H1 (cell line): ENCODE results near the gene SMIM29. TPM values are rescaled to one million over a fixed set of nuclear protein-coding genes. Genes with fewer than 3 reads are reported as not detected.
"Not testable (repeated sequence)": the region's sequence is repeated elsewhere in the genome, so short reads cannot be mapped to it uniquely, and the experiment has no call there.

Experiments used
- CTCF ChIA-PET: fragments of 300-600 bp; sonication (Branson Sonifier 250); formaldehyde crosslinking; loops from one replicate; lab custom pipeline; 2021; ENCODE audit not compliant: partially characterized antibody; lab: Charles Lee
- POLR2A ChIA-PET: fragments of 300-600 bp; sonication (Branson Sonifier 250); formaldehyde crosslinking; loops from one replicate; lab custom pipeline; 2021; ENCODE audit warnings: inconsistent platforms; ENCODE audit not compliant: partially characterized antibody; lab: Charles Lee
- DNase-seq, 2 experiments: peaks; one replicate each; pipeline versions ENCODE4 v3.0.0 to v3.0.0-alpha.2; 2010 to 2022; ENCODE audit warnings: low spot score in 2 of 2, low read depth in 1 of 2, mixed read lengths in 1 of 2
- FAIRE-seq: peaks from 2 replicates; lab custom pipeline; 2011; peaks lifted over from hg19 to GRCh38; lab: Jason Lieb, UNC
- H2AFZ ChIP-seq: 2 replicates; pipeline ENCODE4 v1.8.1; 2012; ENCODE audit warnings: low read length, inconsistent platforms
- H2AK5ac ChIP-seq: 2 replicates; pipeline ENCODE4 v1.6.1; 2013; ENCODE audit warnings: low read depth, low read length
- H2BK120ac ChIP-seq: replicated peaks from 2 replicates; pipeline ENCODE3; 2013; ENCODE audit warnings: low read depth, low read length, inconsistent platforms
- H2BK12ac ChIP-seq: 2 replicates; pipeline ENCODE4 v1.6.1; 2013; ENCODE audit warnings: low read depth, low read length
- H2BK15ac ChIP-seq: 2 replicates; pipeline ENCODE4 v1.6.1; 2013; ENCODE audit warnings: low read length
- H2BK20ac ChIP-seq: 2 replicates; pipeline ENCODE4 v1.6.1; 2013; ENCODE audit warnings: low read length
- H2BK5ac ChIP-seq: 2 replicates; pipeline ENCODE4 v1.6.1; 2013; ENCODE audit warnings: low read depth, low read length
- H3K14ac ChIP-seq: 2 replicates; pipeline ENCODE4 v1.6.1; 2013; ENCODE audit warnings: inconsistent platforms; ENCODE audit not compliant: insufficient read length
- H3K18ac ChIP-seq: 2 replicates; pipeline ENCODE4 v1.6.1; 2013; ENCODE audit warnings: low read length; ENCODE audit errors: extremely low read depth
- H3K23ac ChIP-seq: 2 replicates; pipeline ENCODE4 v1.6.1; 2013; ENCODE audit warnings: inconsistent platforms; ENCODE audit not compliant: insufficient read length
- H3K23me2 ChIP-seq: 2 replicates; pipeline ENCODE4 v1.6.1; 2013; ENCODE audit warnings: low read depth, low read length
- H3K27ac ChIP-seq: 2 replicates; pipeline ENCODE4 v1.6.1; 2011; ENCODE audit warnings: low read depth, low read length, inconsistent platforms
- H3K27me3 ChIP-seq, 4 experiments: replicated peaks in 1 of 4; 1 replicate in 1 of 4; 2 replicates in 3 of 4; pipeline versions ENCODE4 v1.6.1 to v1.8.1; 2011 to 2013; ENCODE audit warnings: low read length in 3 of 4, mild to moderate bottlenecking in 3 of 4, inconsistent platforms in 2 of 4, mixed read lengths in 2 of 4, moderate library complexity in 1 of 4; ENCODE audit not compliant: control insufficient read depth in 3 of 4, insufficient read depth in 3 of 4; ENCODE audit errors: extremely low read depth in 1 of 4
- H3K36me3 ChIP-seq, 4 experiments: 2 replicates each; pipeline versions ENCODE4 v1.6.1 to v1.8.1; 2011 to 2013; ENCODE audit warnings: mild to moderate bottlenecking in 4 of 4, low read length in 3 of 4, moderate library complexity in 2 of 4, control low read depth in 1 of 4, inconsistent platforms in 1 of 4; ENCODE audit not compliant: insufficient read depth in 4 of 4, control insufficient read depth in 2 of 4
- H3K4ac ChIP-seq: replicated peaks from 2 replicates; pipeline ENCODE3; 2013; ENCODE audit warnings: low read length, low read depth, mixed read lengths, inconsistent platforms; ENCODE audit not compliant: insufficient read length
- H3K4me1 ChIP-seq, 4 experiments: replicated peaks in 1 of 4; 1 replicate in 1 of 4; 2 replicates in 3 of 4; pipeline versions ENCODE4 v1.6.1 to v1.8.1; 2011 to 2013; ENCODE audit warnings: low read length in 3 of 4, inconsistent platforms in 2 of 4, mixed read lengths in 1 of 4; ENCODE audit not compliant: insufficient read depth in 4 of 4, control insufficient read depth in 3 of 4
- H3K4me2 ChIP-seq, 2 experiments: 2 replicates each; pipeline versions ENCODE4 v1.6.1 to v1.8.1; 2011 to 2013; ENCODE audit warnings: low read depth in 2 of 2, low read length in 2 of 2, control low read depth in 1 of 2, inconsistent platforms in 1 of 2, mild to moderate bottlenecking in 1 of 2; ENCODE audit not compliant: insufficient read depth in 1 of 2
- H3K4me3 ChIP-seq, 4 experiments: fragments of 200-600, 300-600 bp in 1 of 4; sonication (generic), shearing (Covaris generic), sonication (Bioruptor Twin) in 1 of 4; 2 replicates each; pipeline versions ENCODE4 v1.5.1 to v1.8.1; 2011 to 2016; ENCODE audit warnings: low read length in 4 of 4, low read depth in 3 of 4, control low read depth in 2 of 4, inconsistent platforms in 2 of 4, mild to moderate bottlenecking in 2 of 4, mixed read lengths in 1 of 4, moderate library complexity in 1 of 4; ENCODE audit not compliant: insufficient read depth in 2 of 4; ENCODE audit errors: extremely low read depth in 1 of 4
- H3K56ac ChIP-seq: replicated peaks from 2 replicates; pipeline ENCODE3; 2013; ENCODE audit warnings: low read depth, mild to moderate bottlenecking, mixed read lengths, low read length, inconsistent platforms; ENCODE audit not compliant: insufficient read length
- H3K79me1 ChIP-seq: 2 replicates; pipeline ENCODE4 v1.6.1; 2013; ENCODE audit warnings: low read depth, low read length, control low read depth
- H3K79me2 ChIP-seq, 2 experiments: 2 replicates each; pipeline versions ENCODE4 v1.6.1 to v1.8.1; 2012 to 2013; ENCODE audit warnings: low read length in 2 of 2, mild to moderate bottlenecking in 2 of 2, inconsistent platforms in 1 of 2; ENCODE audit not compliant: insufficient read depth in 2 of 2, control insufficient read depth in 1 of 2
- H3K9ac ChIP-seq, 4 experiments: replicated peaks in 1 of 4; 1 replicate in 1 of 4; 2 replicates in 3 of 4; pipeline versions ENCODE4 v1.6.1 to v1.8.1; 2011 to 2013; ENCODE audit warnings: low read depth in 3 of 4, low read length in 3 of 4, control low read depth in 2 of 4, mild to moderate bottlenecking in 2 of 4, moderate library complexity in 2 of 4, inconsistent platforms in 1 of 4; ENCODE audit errors: extremely low read depth in 1 of 4
- H3K9me3 ChIP-seq, 2 experiments: 2 replicates each; pipeline versions ENCODE4 v1.6.1 to v1.8.1; 2012 to 2013; ENCODE audit warnings: mild to moderate bottlenecking in 2 of 2, moderate library complexity in 2 of 2, control low read depth in 1 of 2, inconsistent platforms in 1 of 2, low read depth in 1 of 2, low read length in 1 of 2, mixed read lengths in 1 of 2; ENCODE audit not compliant: insufficient read depth in 2 of 2
- H4K20me1 ChIP-seq, 2 experiments: replicated peaks in 1 of 2; 2 replicates each; pipeline versions ENCODE3 to v1.8.1; 2011 to 2013; ENCODE audit warnings: inconsistent platforms in 2 of 2, low read length in 2 of 2, mild to moderate bottlenecking in 1 of 2; ENCODE audit not compliant: insufficient read depth in 2 of 2, control insufficient read depth in 1 of 2
- H4K5ac ChIP-seq: 2 replicates; pipeline ENCODE4 v1.6.1; 2013; ENCODE audit warnings: low read length, low read depth, mixed read lengths, inconsistent platforms; ENCODE audit not compliant: insufficient read length
- H4K8ac ChIP-seq: 2 replicates; pipeline ENCODE4 v1.8.0; 2013; ENCODE audit warnings: mild to moderate bottlenecking, moderate library complexity, low read length, inconsistent platforms; ENCODE audit not compliant: insufficient read depth; ENCODE audit errors: extremely low read depth
- H4K91ac ChIP-seq: replicated peaks from 2 replicates; pipeline ENCODE3; 2013; ENCODE audit warnings: low read length, mixed read lengths, inconsistent platforms; ENCODE audit not compliant: insufficient read length
- POLR2A ChIP-seq, 2 experiments: IDR thresholded peaks; 1 replicate in 1 of 2; 2 replicates in 1 of 2; pipeline ENCODE4 v1.6.1; 2011; ENCODE audit warnings: low read depth in 2 of 2, low read length in 2 of 2, mild to moderate bottlenecking in 2 of 2; ENCODE audit errors: control extremely low read depth in 1 of 2
- POLR2AphosphoS5 ChIP-seq: IDR thresholded peaks from 2 replicates; pipeline ENCODE4 v1.6.1; 2011; ENCODE audit warnings: low read depth, low read length
- WGBS, 2 experiments: shearing (Covaris generic) in 1 of 2; methylation state at CpG; one replicate each; pipeline versions ENCODE4 v1.1.6 to v1.1.7; 2013 to 2015; ENCODE audit warnings: low lambda C conversion rate in 2 of 2, mixed read lengths in 2 of 2, inconsistent platforms in 1 of 2, low coverage in 1 of 2, missing lambda C conversion rate in 1 of 2; ENCODE audit not compliant: insufficient replicate concordance in 2 of 2, insufficient coverage in 1 of 2, insufficient read length in 1 of 2; ENCODE audit errors: extremely low coverage in 1 of 2, missing lambda C conversion rate in 1 of 2; 5-methylcytosine and 5-hydroxymethylcytosine counted together
- polyA plus RNA-seq, 7 experiments: library from polyadenylated mRNA; depleted of rRNA in 3 of 7; stranded (reverse) in 5 of 7; unstranded in 2 of 7; fragments of >200 nt in 5 of 7; fragments of 200-250 nt in 2 of 7; gene quantifications; 1 replicate in 5 of 7; 2 replicates in 1 of 7; 4 replicates in 1 of 7; pipeline versions ENCODE4 v1.2.1 to v1.2.3, GENCODE V29; 2011 to 2013; ENCODE audit warnings: missing spikeins in 2 of 7, mixed read lengths in 2 of 7
- total RNA-seq: library from RNA; stranded (reverse); fragmentation: NEBNext Ultra II Directional; extraction: Animal tissue kit (Norgen Biotek cat#: 25700); gene quantifications from 2 replicates; pipeline ENCODE4 v1.2.1, GENCODE V29; 2021

The SMIM29 gene
- total and polyA plus RNA-seq, 2 of the 8 experiments (the other 6 are each of a cell fraction or from before 2014, with no cell fraction given): 7.0 to 22.4 TPM

DNA sequence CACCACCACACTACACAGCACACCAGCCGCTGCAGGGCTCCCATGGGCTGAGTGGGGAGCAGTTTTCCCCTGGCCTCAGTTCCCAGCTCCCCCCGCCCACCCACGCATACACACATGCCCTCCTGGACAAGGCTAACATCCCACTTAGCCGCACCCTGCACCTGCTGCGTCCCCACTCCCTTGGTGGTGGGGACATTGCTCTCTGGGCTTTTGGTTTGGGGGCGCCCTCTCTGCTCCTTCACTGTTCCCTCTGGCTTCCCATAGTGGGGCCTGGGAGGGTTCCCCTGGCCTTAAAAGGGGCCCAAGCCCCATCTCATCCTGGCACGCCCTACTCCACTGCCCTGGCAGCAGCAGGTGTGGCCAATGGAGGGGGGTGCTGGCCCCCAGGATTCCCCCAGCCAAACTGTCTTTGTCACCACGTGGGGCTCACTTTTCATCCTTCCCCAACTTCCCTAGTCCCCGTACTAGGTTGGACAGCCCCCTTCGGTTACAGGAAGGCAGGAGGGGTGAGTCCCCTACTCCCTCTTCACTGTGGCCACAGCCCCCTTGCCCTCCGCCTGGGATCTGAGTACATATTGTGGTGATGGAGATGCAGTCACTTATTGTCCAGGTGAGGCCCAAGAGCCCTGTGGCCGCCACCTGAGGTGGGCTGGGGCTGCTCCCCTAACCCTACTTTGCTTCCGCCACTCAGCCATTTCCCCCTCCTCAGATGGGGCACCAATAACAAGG, 3.6 kb downstream of the SMIM29 start:
- ChIA-PET CTCF (interaction anchor here (0.8 to 2.4 kb wide), 11 partner anchors 12 to 169 kb away, joined by 3 to 23 read pairs (median 4); no protein-coding TSS in a partner anchor), POLR2A (interaction anchor here (1.1 to 11.0 kb wide), 19 partner anchors 8 to 180 kb away, joined by 3 to 212 read pairs (median 9); partner anchors contain the start of genes HMGA1 and NUDT3)
- H3K79me1 ChIP-seq, H3K4ac ChIP-seq, FAIRE-seq, H3K23ac ChIP-seq, H3K14ac ChIP-seq, H3K4me2 ChIP-seq, H3K18ac ChIP-seq, H4K5ac ChIP-seq, H3K9ac ChIP-seq, H2BK5ac ChIP-seq, H2BK15ac ChIP-seq: not testable (repeated sequence)
- H4K20me1 ChIP-seq: peaks cover 49 to 53% of the 10 kb centered on the region in 2 experiments
- peaks cover 36 to 49% (median 44%) of the 10 kb centered on the region in 4 experiments for H3K36me3 ChIP-seq
- TF ChIP-seq POLR2A (IDR thresholded peaks at IDR 0.05; ENCODE audit: control extremely low read depth in 1 of 2, low read depth in 2 of 2, low read length in 2 of 2): peak in 1 of 2 experiments; percentile 63; a peak in 2 of 3 replicates
- TF ChIP-seq POLR2AphosphoS5: peak; percentile 49
- TF ChIP-seq, all 59 proteins: peak for 2; not testable (repeated sequence) for 57
- not testable (repeated sequence) for H4K8ac ChIP-seq, H3K27ac ChIP-seq, H3K56ac ChIP-seq, H2BK120ac ChIP-seq, H3K4me3 ChIP-seq, H2AFZ ChIP-seq, H3K27me3 ChIP-seq, H4K91ac ChIP-seq, H3K23me2 ChIP-seq, H3K9me3 ChIP-seq, H2AK5ac ChIP-seq, H2BK12ac ChIP-seq, H2BK20ac ChIP-seq
- peaks cover 10 to 35% (median 22%) of the 10 kb centered on the region in 4 experiments for H3K4me1 ChIP-seq
- DNase-seq: peak in 1 of 2 experiments; percentile 62
- 94% methylated on average over 5 of the region's 13 CpGs; no CpG with 5 or more reads in 1 of the 2 experiments for WGBS, 2 experiments
- peaks cover 11 to 21% of the 10 kb centered on the region in 2 experiments for H3K79me2 ChIP-seq
